Astrocyte of the spinal cord (primary cell): ENCODE data around the gene KIF25.
"Not testable (repeated sequence)": the region's sequence is repeated elsewhere in the genome, so short reads cannot be mapped to it uniquely, and the experiment has no call there.

Experiments used
- DNase-seq: peaks from one replicate; pipeline ENCODE4 v3.0.0; 2011; ENCODE audit warnings: low read depth, low spot score
- H3K4me3 ChIP-seq: 2 replicates; pipeline ENCODE4 v1.5.1; 2011; ENCODE audit warnings: low read depth, mild to moderate bottlenecking, low read length, moderate library complexity
- CTCF ChIP-seq: IDR thresholded peaks from 2 replicates; pipeline ENCODE4 v1.5.1; 2012; ENCODE audit warnings: low read depth, mild to moderate bottlenecking, low read length, inconsistent platforms
- in situ Hi-C: cut with HindIII; loops from 2 replicates; pipeline ENCODE4 v1.10.0; 2017; ENCODE audit warnings: low sequenced_read_pairs

Gene KIF25

GRCh38 chr6:168071620-168072019, 74.1 kb downstream of the KIF25 start:
- TF ChIP-seq CTCF: no peak
- no peak for DNase-seq
- H3K4me3 ChIP-seq: no peak overlapping the region
- in situ Hi-C loops: no loop called here

GRCh38 chr6:168072261-168072660, 74.8 kb downstream of the KIF25 start:
- TF ChIP-seq CTCF: no peak
- DNase-seq: no peak
- in situ Hi-C loops: no loop called here

GRCh38 chr6:168072730-168073129, 75.3 kb downstream of the KIF25 start:
- no peak for DNase-seq
- in situ Hi-C loops: no loop called here
- no peak overlapping the region for H3K4me3 ChIP-seq
- TF ChIP-seq CTCF: no peak

More at GRCh38 chr6:168072261-168072660, 74.8 kb downstream of the KIF25 start:
- H3K4me3 ChIP-seq: no peak overlapping the region

- H3K4me3 ChIP-seq: no peak overlapping the region
- TF ChIP-seq CTCF: no peak
- in situ Hi-C loops: no loop called here
- DNase-seq: no peak
These were observed 76.7 kb downstream of the KIF25 start for GRCh38 chr6:168073937-168074730.

- no peak for TF ChIP-seq CTCF
- no peak for DNase-seq
- in situ Hi-C loops: no loop called here
- no peak overlapping the region for H3K4me3 ChIP-seq
These were observed 77.7 kb downstream of the KIF25 start for GRCh38 chr6:168075216-168075615.

GRCh38 chr6:168075787-168076202, 78.3 kb downstream of the KIF25 start:
- in situ Hi-C loops: no loop called here
- DNase-seq: no peak
- H3K4me3 ChIP-seq: no peak overlapping the region
- TF ChIP-seq CTCF: no peak

- H3K4me3 ChIP-seq, DNase-seq, in situ Hi-C loops: not testable (repeated sequence)
These were observed 79.9 kb downstream of the KIF25 start for GRCh38 chr6:168077401-168077800.
